Parathyroid adenoma (tissue), 2 donors: ENCODE data around the gene ST14.
"Not testable (repeated sequence)": the region's sequence is repeated elsewhere in the genome, so short reads cannot be mapped to it uniquely, and the experiment has no call there.

Source experiments
- H2AFZ ChIP-seq: fragments of 300-600 bp; sonication (generic); one replicate; pipeline ENCODE4 v1.7.0; 2017; ENCODE audit warnings: antibody characterized with exemption, mild to moderate bottlenecking
- H3K27ac ChIP-seq: fragments of 300-600 bp; sonication (generic); one replicate; pipeline ENCODE4 v1.7.0; 2017
- H3K27me3 ChIP-seq: fragments of 300-600 bp; sonication (generic); one replicate; pipeline ENCODE4 v1.7.0; 2017; ENCODE audit warnings: low read length; ENCODE audit not compliant: control insufficient read depth, insufficient read depth
- H3K36me3 ChIP-seq: fragments of 300-600 bp; sonication (generic); one replicate; pipeline ENCODE4 v1.7.0; 2017; ENCODE audit warnings: low read length; ENCODE audit not compliant: control insufficient read depth, insufficient read depth
- H3K4me1 ChIP-seq: fragments of 300-600 bp; sonication (generic); one replicate; pipeline ENCODE4 v1.7.0; 2017; ENCODE audit warnings: control low read depth
- H3K4me2 ChIP-seq: fragments of 300-600 bp; sonication (generic); one replicate; pipeline ENCODE4 v1.7.0; 2017; ENCODE audit warnings: low read length
- H3K4me3 ChIP-seq: fragments of 300-600 bp; sonication (generic); one replicate; pipeline ENCODE4 v1.7.0; 2017; ENCODE audit warnings: low read depth, low read length
- H3K79me2 ChIP-seq: fragments of 300-600 bp; sonication (generic); one replicate; pipeline ENCODE4 v1.7.0; 2017; ENCODE audit warnings: control low read depth
- H3K9ac ChIP-seq: fragments of 300-600 bp; sonication (generic); one replicate; pipeline ENCODE4 v1.7.0; 2017; ENCODE audit warnings: mild to moderate bottlenecking
- H3K9me3 ChIP-seq: fragments of 300-600 bp; sonication (generic); one replicate; pipeline ENCODE4 v1.7.0; 2017; ENCODE audit warnings: low read length; ENCODE audit not compliant: control insufficient read depth
- CTCF ChIP-seq: fragments of 300-600 bp; sonication (generic); IDR thresholded peaks from one replicate; pipeline ENCODE4 v1.7.0; 2017; ENCODE audit warnings: antibody characterized with exemption, mild to moderate bottlenecking
- donor health status: primary hyperparathyroidism.

Gene ST14

DNA sequence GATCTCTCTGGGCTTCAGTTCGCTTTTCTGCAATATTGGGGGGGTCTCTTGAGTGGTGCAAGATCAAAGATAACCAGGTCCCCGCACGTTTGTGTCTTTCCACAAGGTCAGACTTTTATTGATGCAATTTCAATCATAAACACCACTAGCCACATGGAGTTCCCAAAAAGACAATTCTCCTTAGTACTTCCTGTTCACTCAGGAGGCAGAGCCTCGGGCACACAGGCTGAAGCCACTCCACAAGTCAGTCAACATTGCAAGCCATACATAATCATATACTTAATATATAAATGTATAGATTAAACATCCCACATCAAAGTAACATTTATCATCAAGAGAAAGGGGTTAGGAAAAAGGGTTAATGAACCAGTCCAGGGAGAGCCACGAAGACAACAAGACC lies 12.0 kb downstream of the ST14 start:
- H3K4me2 ChIP-seq = no peak overlapping the region
- H3K4me1 ChIP-seq = no peaks in the 10 kb centered on the region
- peaks cover 28% of the 10 kb centered on the region for H3K79me2 ChIP-seq
- H3K9me3 ChIP-seq = no peaks in the 10 kb centered on the region
- H3K27me3 ChIP-seq = no peaks in the 10 kb centered on the region
- H3K9ac ChIP-seq = no peak overlapping the region
- TF ChIP-seq CTCF = no peak
- H3K36me3 ChIP-seq = no peaks in the 10 kb centered on the region
- no peak overlapping the region for H3K27ac ChIP-seq
- H3K4me3 ChIP-seq = no peak overlapping the region
- H2AFZ ChIP-seq = no peak overlapping the region

- not testable (repeated sequence) for H3K27me3 ChIP-seq, H3K4me1 ChIP-seq, H3K4me2 ChIP-seq, H3K27ac ChIP-seq, H3K9me3 ChIP-seq, H3K4me3 ChIP-seq, H3K36me3 ChIP-seq, H3K9ac ChIP-seq, H2AFZ ChIP-seq
- peaks cover 28% of the 10 kb centered on the region for H3K79me2 ChIP-seq
Observed at GRCh38 chr11:130172001-130172400, 12.4 kb downstream of the ST14 start.

- Histone ChIP-seq H3K4me1 (peaks cover 15% of the 10 kb centered on the region), H3K9ac (no peak overlapping the region), H3K27me3 (no peaks in the 10 kb centered on the region), H3K4me3 (no peak overlapping the region), H3K27ac (no peak overlapping the region), H3K9me3 (no peaks in the 10 kb centered on the region), H3K79me2 (peaks cover 20% of the 10 kb centered on the region), H2AFZ (no peak overlapping the region), H3K36me3 (no peaks in the 10 kb centered on the region), H3K4me2 (no peak overlapping the region)
- no peak for TF ChIP-seq CTCF
Observed at GRCh38 chr11:130174642-130175041, 15.1 kb downstream of the ST14 start.

- Histone ChIP-seq H3K4me1 (peaks cover 22% of the 10 kb centered on the region), H3K4me3 (no peak overlapping the region), H3K79me2 (peaks cover 17% of the 10 kb centered on the region), H3K4me2 (no peak overlapping the region), H3K9me3 (no peaks in the 10 kb centered on the region), H2AFZ (no peak overlapping the region), H3K36me3 (no peaks in the 10 kb centered on the region), H3K27me3 (no peaks in the 10 kb centered on the region), H3K27ac (no peak overlapping the region), H3K9ac (no peak overlapping the region)
- TF ChIP-seq CTCF = no peak
Observed at GRCh38 chr11:130175898-130176297, 16.3 kb downstream of the ST14 start.

- no peaks in the 10 kb centered on the region for H3K9me3 ChIP-seq
- H3K27ac ChIP-seq = peak overlapping the region; percentile 91
- no peak overlapping the region for H3K9ac ChIP-seq
Observed at GRCh38 chr11:130177782-130178181, 18.2 kb downstream of the ST14 start.

More at GRCh38 chr11:130177782-130178181, 18.2 kb downstream of the ST14 start:
- no peak for TF ChIP-seq CTCF
- Histone ChIP-seq H3K36me3 (no peaks in the 10 kb centered on the region), H3K4me2 (no peak overlapping the region), H3K4me1 (peaks cover 30% of the 10 kb centered on the region), H3K79me2 (peaks cover 14% of the 10 kb centered on the region), H3K27me3 (no peaks in the 10 kb centered on the region), H3K4me3 (no peak overlapping the region), H2AFZ (no peak overlapping the region)
